Gastroesophageal sphincter (tissue), 4 donors: ENCODE measurements around the gene PRPF6. TPM values are rescaled to one million over a fixed set of nuclear protein-coding genes. Genes with fewer than 3 reads are reported as not detected.

ENCODE experiments used
- ATAC-seq: fragments of 150-250 bp; one replicate; pipeline ENCODE4 v1.9.1; 2016; ENCODE audit warnings: mild to moderate bottlenecking, moderate library complexity
- H3K27ac ChIP-seq, 4 donors: fragments of 200-600 bp; sonication (generic) in 3 of 4; 1 replicate in 3 of 4; 2 replicates in 1 of 4; pipeline ENCODE4 v1.5.1; 2016 to 2019
- H3K27me3 ChIP-seq: fragments of 200-600 bp; sonication (generic); one replicate; pipeline ENCODE4 v1.5.1; 2019
- H3K36me3 ChIP-seq, 2 donors: fragments of 200-600 bp; sonication (generic); one replicate each; pipeline ENCODE4 v1.5.1; 2019; ENCODE audit warnings: control low read depth in 1 of 2
- H3K4me1 ChIP-seq, 3 donors: fragments of 200-600 bp; sonication (generic); 1 replicate in 2 of 3; 2 replicates in 1 of 3; pipeline ENCODE4 v1.5.1; 2016 to 2019; ENCODE audit warnings: control low read depth in 2 of 3
- H3K4me3 ChIP-seq, 2 donors: fragments of 200-600 bp; sonication (generic); one replicate each; pipeline ENCODE4 v1.5.1; 2019; ENCODE audit warnings: mild to moderate bottlenecking in 1 of 2, moderate library complexity in 1 of 2
- H3K9me3 ChIP-seq, 3 donors: fragments of 200-600 bp; sonication (generic); one replicate each; pipeline ENCODE4 v1.5.1; 2017 to 2019; ENCODE audit warnings: control low read depth in 2 of 3
- EP300 ChIP-seq: sonication (generic); formaldehyde crosslinking; IDR thresholded peaks from one replicate; pipeline ENCODE4 v1.6.1; 2017; ENCODE audit warnings: antibody characterized with exemption, mild to moderate bottlenecking
- POLR2A ChIP-seq, 2 donors: fragments of 450-650 bp; IDR thresholded peaks; one replicate each; pipeline ENCODE4 v1.6.1; 2017; ENCODE audit warnings: antibody characterized with exemption in 2 of 2, mild to moderate bottlenecking in 2 of 2, moderate library complexity in 1 of 2
- POLR2AphosphoS5 ChIP-seq: sonication (generic); formaldehyde crosslinking; IDR thresholded peaks from one replicate; pipeline ENCODE4 v1.6.1; 2017; ENCODE audit warnings: antibody characterized with exemption
- WGBS, 2 donors: methylation state at CpG; one replicate each; pipeline ENCODE4 v1.1.5; 2018; ENCODE audit warnings: low coverage in 1 of 2; 5-methylcytosine and 5-hydroxymethylcytosine counted together
- total RNA-seq, 4 donors: library from RNA; depleted of rRNA; stranded (reverse); fragments of >200 nt; gene quantifications; one replicate each; pipeline ENCODE4 v1.1.0, GENCODE V29; 2016
- TF ChIP-seq, protein P1 (sequence below), 4 experiments: fragments of 200-600 bp in 2 of 4; fragments of 450-650 bp in 2 of 4; sonication (generic) in 1 of 4; IDR thresholded peaks; one replicate each; pipeline ENCODE4 v1.5.1; 2017 to 2019; ENCODE audit warnings: antibody characterized with exemption in 4 of 4, mild to moderate bottlenecking in 2 of 4, moderate library complexity in 2 of 4

Gene PRPF6
- total RNA-seq, 4 donors from 2014 or later = 53.7 to 73.0 (median 67.6) TPM

DNA sequence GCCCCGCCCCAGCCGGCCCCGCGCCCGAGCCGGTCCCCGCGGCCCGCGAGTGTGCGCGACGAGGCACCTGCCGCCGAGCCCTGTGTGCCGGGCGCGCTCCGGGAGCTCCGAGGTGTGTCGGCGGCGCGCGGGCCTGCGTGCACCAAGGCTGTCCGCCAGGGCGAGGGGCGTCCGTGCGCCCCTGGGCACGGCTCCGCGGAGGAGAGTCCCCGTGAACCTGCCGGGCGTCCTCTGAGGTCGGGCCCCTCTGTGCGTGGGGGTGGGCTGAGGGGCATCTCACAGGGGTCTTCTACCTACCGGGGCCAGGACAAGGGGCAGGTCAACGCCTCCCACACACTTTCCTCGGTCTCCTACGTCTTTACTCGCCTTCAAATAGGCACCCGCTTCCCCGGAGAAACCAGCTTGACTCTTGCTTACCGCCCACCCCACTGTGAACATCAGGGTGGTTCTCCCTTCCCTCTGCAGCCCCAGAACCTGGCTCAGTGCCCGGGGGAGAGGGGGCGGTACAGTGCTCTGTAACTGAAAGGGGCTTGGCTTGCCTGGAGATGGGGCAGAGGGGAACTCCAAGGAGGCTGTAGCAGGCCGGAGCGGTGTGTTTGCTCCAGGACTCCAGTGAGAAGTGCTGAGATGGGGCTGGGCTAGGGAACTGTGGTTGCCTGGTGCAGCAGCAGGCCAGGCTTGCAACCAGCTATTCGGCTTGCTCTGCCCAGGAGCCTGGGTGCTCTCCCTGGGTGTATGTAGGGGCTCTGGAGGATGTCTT, 1.2 kb upstream of the PRPF6 start, which contains the start of gene SAMD10:
Gene SAMD10 (minus strand): TSS at position 86 of the 760 bp plus-strand sequence. CDS start 175 bp downstream, outside the sequence.
- Histone ChIP-seq H3K4me3 (peak within 1 kb of the TSS; percentile 69 to 71), H3K27me3 (no peaks in the 10 kb centered on the region), H3K4me1 (peaks cover 0 to 59% (median 40%) of the 10 kb centered on the region in 3 donors), H3K36me3 (peaks cover 0 to 22% of the 10 kb centered on the region in 2 donors), H3K27ac (peak within 1 kb of the TSS; percentile 8 to 88 (median 86)), H3K9me3 (no peaks in the 10 kb centered on the region)
- TF ChIP-seq POLR2AphosphoS5 (no peak), EP300 (no peak)
- TF ChIP-seq, protein P1, sequence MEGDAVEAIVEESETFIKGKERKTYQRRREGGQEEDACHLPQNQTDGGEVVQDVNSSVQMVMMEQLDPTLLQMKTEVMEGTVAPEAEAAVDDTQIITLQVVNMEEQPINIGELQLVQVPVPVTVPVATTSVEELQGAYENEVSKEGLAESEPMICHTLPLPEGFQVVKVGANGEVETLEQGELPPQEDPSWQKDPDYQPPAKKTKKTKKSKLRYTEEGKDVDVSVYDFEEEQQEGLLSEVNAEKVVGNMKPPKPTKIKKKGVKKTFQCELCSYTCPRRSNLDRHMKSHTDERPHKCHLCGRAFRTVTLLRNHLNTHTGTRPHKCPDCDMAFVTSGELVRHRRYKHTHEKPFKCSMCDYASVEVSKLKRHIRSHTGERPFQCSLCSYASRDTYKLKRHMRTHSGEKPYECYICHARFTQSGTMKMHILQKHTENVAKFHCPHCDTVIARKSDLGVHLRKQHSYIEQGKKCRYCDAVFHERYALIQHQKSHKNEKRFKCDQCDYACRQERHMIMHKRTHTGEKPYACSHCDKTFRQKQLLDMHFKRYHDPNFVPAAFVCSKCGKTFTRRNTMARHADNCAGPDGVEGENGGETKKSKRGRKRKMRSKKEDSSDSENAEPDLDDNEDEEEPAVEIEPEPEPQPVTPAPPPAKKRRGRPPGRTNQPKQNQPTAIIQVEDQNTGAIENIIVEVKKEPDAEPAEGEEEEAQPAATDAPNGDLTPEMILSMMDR (IDR thresholded peaks at IDR 0.05) = peak in 2 of 4 experiments; percentile 40 to 42
- WGBS, 2 donors = no CpG with 5 or more reads among the region's 52 CpGs
- ATAC-seq = no peak

DNA sequence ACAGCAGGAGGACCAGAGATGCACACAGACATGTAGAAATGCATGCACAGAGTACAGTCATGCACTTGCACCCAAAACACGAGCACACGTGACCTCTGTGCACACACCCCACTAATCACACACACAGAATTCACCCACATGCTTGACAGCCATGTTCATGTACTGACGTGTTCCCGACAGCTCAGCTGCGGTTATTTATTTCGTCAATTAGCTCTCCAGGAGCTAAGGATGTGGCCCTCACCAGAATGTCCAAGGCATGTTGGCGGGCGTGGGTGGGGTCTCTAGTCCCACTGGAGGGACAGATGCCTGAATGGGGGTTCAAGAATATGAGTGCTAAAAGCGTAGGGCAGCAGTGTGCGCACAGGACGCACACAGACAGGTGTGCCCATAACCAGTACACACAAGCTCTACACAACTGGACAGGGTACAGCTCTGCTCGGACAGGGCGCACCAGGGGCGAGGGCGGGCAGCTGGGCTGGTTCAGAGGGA, 571 bp upstream of the PRPF6 start:
- Histone ChIP-seq H3K4me1 (peaks cover 0 to 55% (median 40%) of the 10 kb centered on the region in 3 donors), H3K9me3 (no peaks in the 10 kb centered on the region), H3K27ac (peak overlapping the region in 3 of 4 donors; percentile 84 to 88 (median 88)), H3K27me3 (no peaks in the 10 kb centered on the region), H3K4me3 (peak overlapping the region in 1 of 2 donors; percentile 69), H3K36me3 (peaks cover 0 to 29% of the 10 kb centered on the region in 2 donors)
- 20% methylated on average over 1 of the region's 15 CpGs; no CpG with 5 or more reads in 1 of the 2 donors for whole genome bisulfite sequencing, 2 donors
- TF ChIP-seq, protein P1 (IDR thresholded peaks at IDR 0.05) = no peak
- TF ChIP-seq EP300 (no peak), POLR2AphosphoS5 (no peak), POLR2A (IDR thresholded peaks at IDR 0.05) (no peak)
- peak; percentile 23 for ATAC-seq

DNA sequence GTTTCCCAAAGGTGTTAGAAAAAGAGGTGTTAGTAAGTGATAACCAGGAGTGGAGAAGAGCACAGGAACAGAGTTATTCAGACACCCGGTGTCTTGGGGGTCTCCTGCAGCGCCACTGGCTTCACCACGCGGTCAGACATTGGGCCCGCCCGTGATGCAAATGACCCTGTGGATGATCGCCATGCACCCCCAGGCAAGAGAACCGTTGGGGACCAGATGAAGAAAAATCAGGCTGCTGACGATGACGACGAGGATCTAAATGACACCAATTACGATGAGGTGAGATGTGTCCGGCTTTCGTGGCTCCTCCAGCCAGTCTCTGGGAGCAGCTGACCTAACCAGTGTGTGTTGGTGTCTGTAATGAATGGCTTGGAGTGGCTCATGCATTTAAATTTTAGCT, 2.0 kb downstream of the PRPF6 start:
- no peak for ATAC-seq
- no peaks in the 10 kb centered on the region for H3K9me3 ChIP-seq
- H3K27me3 ChIP-seq = no peaks in the 10 kb centered on the region
- H3K4me1 ChIP-seq = peaks cover 0 to 55% (median 40%) of the 10 kb centered on the region in 3 donors
- peaks cover 0 to 54% of the 10 kb centered on the region in 2 donors for H3K36me3 ChIP-seq
- no peak overlapping the region for H3K4me3 ChIP-seq
- TF ChIP-seq, protein P1 (IDR thresholded peaks at IDR 0.05) = no peak
- TF ChIP-seq EP300 (no peak), POLR2AphosphoS5 (no peak), POLR2A (IDR thresholded peaks at IDR 0.05) (no peak)
- WGBS, 2 donors = 88 to 92% methylated on average over 8 to 14 of the region's 14 CpGs
- no peak overlapping the region for H3K27ac ChIP-seq

DNA sequence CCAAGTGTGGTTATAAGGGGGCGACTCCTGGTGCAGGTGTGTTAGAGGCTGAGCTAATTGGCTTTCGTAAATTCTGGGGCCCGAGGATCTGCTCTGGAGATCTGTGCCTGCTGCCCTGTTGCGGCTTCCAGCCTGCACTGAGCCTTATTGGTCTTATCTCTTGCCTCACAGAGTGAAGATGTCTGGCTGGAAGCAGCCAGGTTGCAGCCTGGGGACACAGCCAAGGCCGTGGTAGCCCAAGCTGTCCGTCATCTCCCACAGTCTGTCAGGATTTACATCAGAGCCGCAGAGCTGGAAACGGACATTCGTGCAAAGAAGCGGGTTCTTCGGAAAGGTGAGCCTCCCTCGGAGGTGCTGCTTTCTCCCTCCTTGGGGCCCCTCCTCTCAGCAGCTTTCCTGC, 20.0 kb downstream of the PRPF6 start:
- TF ChIP-seq, protein P1 (IDR thresholded peaks at IDR 0.05) = no peak
- TF ChIP-seq POLR2A (IDR thresholded peaks at IDR 0.05) = no peak
- no peak for TF ChIP-seq POLR2AphosphoS5
- no peak for TF ChIP-seq EP300
- peaks cover 0 to 12% (median 0%) of the 10 kb centered on the region in 3 donors for H3K4me1 ChIP-seq
- H3K27ac ChIP-seq = no peak overlapping the region
- H3K27me3 ChIP-seq = no peaks in the 10 kb centered on the region
- H3K36me3 ChIP-seq = peaks cover 2 to 100% of the 10 kb centered on the region in 2 donors
- H3K4me3 ChIP-seq = no peak overlapping the region
- no peaks in the 10 kb centered on the region for H3K9me3 ChIP-seq
- no peak for ATAC-seq
- whole genome bisulfite sequencing, 2 donors = 81% methylated on average over 10 of the region's 12 CpGs; no CpG with 5 or more reads in 1 of the 2 donors
